GM12801 (cell line): ENCODE results near the gene RPP21.

Source experiments
- CTCF ChIP-seq: IDR thresholded peaks from one replicate; pipeline ENCODE4 v1.5.1; 2011; ENCODE audit warnings: control low read depth; ENCODE audit not compliant: insufficient read length; ENCODE audit errors: extremely low read depth

Gene RPP21

GRCh38 chr6:30334075-30334783 lies 10.7 kb upstream of the RPP21 start:
- TF ChIP-seq CTCF, result no peak

GRCh38 chr6:30340589-30341054 lies 4.3 kb upstream of the RPP21 start:
- no peak for TF ChIP-seq CTCF

GRCh38 chr6:30341218-30341617 lies 3.7 kb upstream of the RPP21 start:
- TF ChIP-seq CTCF, result no peak

GRCh38 chr6:30341728-30342127 lies 3.2 kb upstream of the RPP21 start:
- no peak for TF ChIP-seq CTCF

- no peak for TF ChIP-seq CTCF
Observed at GRCh38 chr6:30344191-30344867, 627 bp upstream of the RPP21 start.

GRCh38 chr6:30345852-30346251 lies 896 bp downstream of the RPP21 start:
- TF ChIP-seq CTCF, result no peak

- TF ChIP-seq CTCF, result no peak
Observed at GRCh38 chr6:30348957-30349356, 4.0 kb downstream of the RPP21 start.
